Tibial nerve (tissue), 4 donors: ENCODE data around the gene C1orf174. TPM values are rescaled to one million over a fixed set of nuclear protein-coding genes. Genes with fewer than 3 reads are reported as not detected.

ENCODE experiments used
- DNase-seq, 2 donors: peaks; one replicate each; pipeline ENCODE4 v3.0.0-alpha.2; 2019; ENCODE audit warnings: low spot score in 2 of 2
- H3K27ac ChIP-seq, 4 donors: fragments of 200-600 bp; sonication (generic) in 3 of 4; one replicate each; pipeline ENCODE4 v1.5.1; 2017 to 2019; ENCODE audit warnings: mild to moderate bottlenecking in 1 of 4
- H3K27me3 ChIP-seq, 2 donors: fragments of 200-600 bp; sonication (generic) in 1 of 2; one replicate each; pipeline versions ENCODE4 v1.5.1 to v1.6.0; 2017 to 2019
- H3K36me3 ChIP-seq, 3 donors: fragments of 200-600 bp; sonication (generic); one replicate each; pipeline ENCODE4 v1.5.1; 2018 to 2019
- H3K4me1 ChIP-seq, 4 donors: fragments of 200-600 bp; sonication (generic) in 3 of 4; one replicate each; pipeline ENCODE4 v1.5.1; 2017 to 2019
- H3K4me3 ChIP-seq, 4 donors: fragments of 200-600 bp; sonication (generic) in 3 of 4; one replicate each; pipeline ENCODE4 v1.5.1; 2017 to 2019; ENCODE audit warnings: mild to moderate bottlenecking in 1 of 4, moderate library complexity in 1 of 4
- H3K9me3 ChIP-seq, 4 donors: fragments of 200-600 bp; sonication (generic) in 3 of 4; one replicate each; pipeline ENCODE4 v1.5.1; 2017 to 2019
- EP300 ChIP-seq, 2 donors: sonication (generic); formaldehyde crosslinking; IDR thresholded peaks; one replicate each; pipeline ENCODE4 v1.6.1; 2017; ENCODE audit warnings: antibody characterized with exemption in 2 of 2, mild to moderate bottlenecking in 1 of 2
- POLR2A ChIP-seq, 2 donors: fragments of 450-650 bp; IDR thresholded peaks; one replicate each; pipeline ENCODE4 v1.6.1; 2017; ENCODE audit warnings: antibody characterized with exemption in 2 of 2, mild to moderate bottlenecking in 2 of 2, moderate library complexity in 2 of 2
- WGBS, 2 donors: methylation state at CpG; one replicate each; pipeline ENCODE4 v1.1.5; 2018; 5-methylcytosine and 5-hydroxymethylcytosine counted together
- total RNA-seq, 4 donors: library from RNA; depleted of rRNA; stranded (reverse); fragments of >200 nt; gene quantifications; one replicate each; pipeline ENCODE4 v1.1.0, GENCODE V29; 2016
- TF ChIP-seq, protein P1 (sequence below), 5 experiments: fragments of 200-600 bp in 3 of 5; fragments of 450-650 bp in 2 of 5; sonication (generic) in 3 of 5; IDR thresholded peaks; one replicate each; pipeline ENCODE4 v1.5.1; 2016 to 2019; ENCODE audit warnings: antibody characterized with exemption in 5 of 5, mild to moderate bottlenecking in 3 of 5, moderate library complexity in 2 of 5

The C1orf174 gene
- total RNA-seq, 4 donors from 2014 or later, result 18.2 to 24.6 (median 19.1) TPM

DNA sequence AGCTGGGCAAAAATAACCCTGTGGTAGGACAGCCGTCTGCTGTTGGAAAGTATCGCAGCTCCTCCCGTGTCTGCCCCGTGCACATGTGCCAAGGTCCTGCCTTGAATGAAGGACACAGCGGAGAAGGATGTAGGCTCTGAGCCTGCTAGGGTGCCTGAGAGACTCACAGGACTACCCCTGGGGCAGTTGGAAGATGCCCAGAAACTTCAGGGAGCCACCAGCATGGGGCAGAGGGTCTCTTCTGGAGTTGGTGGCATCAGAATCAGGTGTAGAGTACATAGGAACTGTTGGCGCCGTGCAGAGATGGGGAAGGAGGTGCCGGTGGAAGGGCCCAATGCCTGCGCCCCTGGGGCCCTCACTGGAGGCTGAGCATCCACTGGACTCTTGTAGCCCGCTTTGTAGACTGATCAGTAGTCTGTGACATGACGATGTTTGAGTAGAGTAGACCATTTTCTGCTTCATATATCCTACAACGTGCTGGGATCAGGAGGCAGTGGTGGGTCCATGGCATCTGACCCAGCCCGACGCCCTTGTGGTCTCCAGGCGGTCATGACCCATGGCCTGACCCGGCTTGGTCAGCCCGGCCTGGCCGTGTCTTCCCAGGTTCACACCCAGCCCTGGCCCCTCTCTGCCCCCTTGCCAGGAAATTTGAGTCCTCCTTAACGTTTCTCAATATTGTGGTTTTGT, 5.3 kb upstream of the C1orf174 start:
- Histone ChIP-seq H3K4me3 (no peak overlapping the region), H3K36me3 (no peaks in the 10 kb centered on the region), H3K27ac (no peak overlapping the region), H3K4me1 (peaks cover 0 to 4% (median 2%) of the 10 kb centered on the region in 4 donors), H3K27me3 (peaks cover 0 to 8% of the 10 kb centered on the region in 2 donors), H3K9me3 (no peaks in the 10 kb centered on the region)
- no peak for DNase-seq
- WGBS, 2 donors, result 81 to 87% methylated on average over 19 of the region's 19 CpGs
- TF ChIP-seq, protein P1, sequence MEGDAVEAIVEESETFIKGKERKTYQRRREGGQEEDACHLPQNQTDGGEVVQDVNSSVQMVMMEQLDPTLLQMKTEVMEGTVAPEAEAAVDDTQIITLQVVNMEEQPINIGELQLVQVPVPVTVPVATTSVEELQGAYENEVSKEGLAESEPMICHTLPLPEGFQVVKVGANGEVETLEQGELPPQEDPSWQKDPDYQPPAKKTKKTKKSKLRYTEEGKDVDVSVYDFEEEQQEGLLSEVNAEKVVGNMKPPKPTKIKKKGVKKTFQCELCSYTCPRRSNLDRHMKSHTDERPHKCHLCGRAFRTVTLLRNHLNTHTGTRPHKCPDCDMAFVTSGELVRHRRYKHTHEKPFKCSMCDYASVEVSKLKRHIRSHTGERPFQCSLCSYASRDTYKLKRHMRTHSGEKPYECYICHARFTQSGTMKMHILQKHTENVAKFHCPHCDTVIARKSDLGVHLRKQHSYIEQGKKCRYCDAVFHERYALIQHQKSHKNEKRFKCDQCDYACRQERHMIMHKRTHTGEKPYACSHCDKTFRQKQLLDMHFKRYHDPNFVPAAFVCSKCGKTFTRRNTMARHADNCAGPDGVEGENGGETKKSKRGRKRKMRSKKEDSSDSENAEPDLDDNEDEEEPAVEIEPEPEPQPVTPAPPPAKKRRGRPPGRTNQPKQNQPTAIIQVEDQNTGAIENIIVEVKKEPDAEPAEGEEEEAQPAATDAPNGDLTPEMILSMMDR (IDR thresholded peaks at IDR 0.05), result no peak
- no peak for TF ChIP-seq POLR2A (IDR thresholded peaks at IDR 0.05)
- TF ChIP-seq EP300 (IDR thresholded peaks at IDR 0.05), result no peak

DNA sequence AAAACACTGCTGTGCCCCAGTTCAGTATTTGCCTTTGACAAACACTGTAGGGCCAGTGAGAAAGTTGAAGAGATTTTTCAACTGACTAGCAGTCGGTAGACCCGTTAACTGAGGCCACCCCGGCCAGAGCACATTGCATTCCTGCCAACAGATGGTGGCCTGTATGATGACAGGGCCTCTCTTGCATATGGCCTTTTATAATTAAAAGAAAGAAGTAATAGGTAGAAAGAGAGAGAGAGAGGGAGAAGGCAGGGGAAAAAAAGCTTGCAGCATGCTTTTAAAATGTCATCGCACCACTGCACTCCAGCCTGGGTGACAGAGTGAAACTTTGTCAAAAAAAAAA, 4.7 kb upstream of the C1orf174 start:
- TF ChIP-seq, protein P1 (IDR thresholded peaks at IDR 0.05), result no peak
- TF ChIP-seq EP300 (IDR thresholded peaks at IDR 0.05) (no peak), POLR2A (IDR thresholded peaks at IDR 0.05) (no peak)
- H3K36me3 ChIP-seq, result no peaks in the 10 kb centered on the region
- no peak overlapping the region for H3K4me3 ChIP-seq
- DNase-seq, result no peak
- peaks cover 0 to 2% of the 10 kb centered on the region in 2 donors for H3K27me3 ChIP-seq
- WGBS, 2 donors, result 73 to 87% methylated on average over 4 of the region's 4 CpGs
- peaks cover 0 to 4% (median 2%) of the 10 kb centered on the region in 4 donors for H3K4me1 ChIP-seq
- H3K27ac ChIP-seq, result no peak overlapping the region
- H3K9me3 ChIP-seq, result no peaks in the 10 kb centered on the region

DNA sequence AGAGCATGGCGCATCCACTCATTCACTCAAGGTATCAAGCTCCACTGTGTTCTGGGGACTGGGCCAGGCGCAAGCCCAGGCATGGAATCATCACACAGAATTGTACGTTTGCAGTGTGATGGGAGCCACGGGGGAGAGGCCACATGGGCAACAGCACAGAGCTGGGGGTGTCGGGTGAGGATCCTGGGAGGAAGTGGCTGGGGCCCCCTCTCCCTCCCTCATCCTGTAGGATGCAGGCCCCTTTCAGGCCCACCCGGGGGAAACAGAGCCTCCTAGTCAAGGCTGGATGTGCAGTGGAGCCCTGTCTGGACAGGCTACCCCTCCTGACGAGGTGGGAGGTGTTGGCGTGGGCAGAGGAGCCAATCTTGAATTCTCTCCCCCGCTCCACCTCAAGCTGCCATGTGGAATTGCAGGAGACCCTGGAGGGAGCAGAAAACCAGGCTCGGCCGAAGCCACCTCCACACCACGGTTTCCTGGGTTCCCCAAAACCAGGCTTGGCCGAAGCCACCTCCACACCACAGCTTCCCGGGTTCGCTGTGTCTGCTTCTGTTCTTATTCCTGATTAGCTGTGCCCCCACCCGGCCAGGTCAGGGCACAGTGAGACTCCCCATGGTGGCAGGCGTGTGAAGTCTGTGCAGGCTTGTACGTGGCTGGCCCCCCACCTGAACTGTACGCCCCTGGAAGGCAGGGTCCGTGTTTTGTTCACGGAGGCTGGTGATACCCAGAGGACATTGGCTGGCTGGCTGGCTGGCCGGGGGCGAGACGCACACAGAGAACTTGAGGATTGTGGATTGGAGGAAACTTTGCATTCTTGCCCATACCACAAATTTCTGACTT, 4.2 kb upstream of the C1orf174 start:
- TF ChIP-seq EP300 (IDR thresholded peaks at IDR 0.05) (no peak), POLR2A (IDR thresholded peaks at IDR 0.05) (no peak)
- TF ChIP-seq, protein P1 (IDR thresholded peaks at IDR 0.05), result no peak
- H3K27me3 ChIP-seq, result no peaks in the 10 kb centered on the region
- no peaks in the 10 kb centered on the region for H3K9me3 ChIP-seq
- H3K4me3 ChIP-seq, result no peak overlapping the region
- no peak for DNase-seq
- H3K36me3 ChIP-seq, result no peaks in the 10 kb centered on the region
- 75 to 78% methylated on average over 23 to 24 of the region's 24 CpGs for WGBS, 2 donors
- H3K27ac ChIP-seq, result no peak overlapping the region
- peaks cover 0 to 9% (median 2%) of the 10 kb centered on the region in 4 donors for H3K4me1 ChIP-seq

DNA sequence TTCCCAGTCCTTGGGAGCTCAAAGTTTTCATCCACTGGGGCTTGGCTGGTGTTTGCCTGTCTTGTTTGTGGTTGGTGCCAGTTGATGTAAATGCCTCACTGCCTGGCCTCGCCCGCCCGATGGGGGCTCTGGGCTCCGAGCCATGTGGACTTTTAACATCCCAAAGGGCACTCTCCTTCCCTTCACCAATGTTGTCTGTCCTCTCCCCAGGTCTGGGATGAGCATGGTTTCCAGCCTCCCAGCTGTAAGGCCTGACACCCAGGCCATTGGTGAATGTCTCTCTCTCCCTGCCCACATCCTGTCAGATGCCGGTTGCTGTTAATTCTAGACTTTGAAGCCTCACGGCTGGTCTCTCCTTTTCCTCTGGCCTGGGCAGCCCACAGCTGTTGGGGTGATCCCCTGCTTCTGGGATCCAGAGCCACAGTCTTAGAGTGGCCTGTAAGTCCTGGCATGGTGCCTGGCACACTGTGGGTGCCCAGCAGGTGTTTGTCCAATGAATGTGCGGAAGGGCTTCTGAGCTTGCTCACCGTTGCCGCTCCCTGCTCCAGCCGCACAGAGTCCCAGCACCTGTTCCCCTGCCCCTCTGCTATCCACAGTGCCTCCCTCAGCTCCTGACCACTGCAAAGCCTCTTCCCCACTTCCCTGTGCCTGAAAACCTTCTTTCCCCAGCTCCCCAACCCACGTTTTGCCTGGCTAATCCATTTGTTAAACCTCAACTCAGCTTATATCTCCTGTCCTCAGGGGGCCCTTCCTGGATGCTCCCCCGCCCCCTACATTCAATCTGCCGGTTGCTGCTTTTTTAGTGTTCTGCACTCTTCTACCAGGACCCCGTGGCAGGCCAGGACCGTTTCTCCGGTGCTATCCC, 3.3 kb upstream of the C1orf174 start:
- Histone ChIP-seq H3K9me3 (peaks cover 0 to 2% (median 0%) of the 10 kb centered on the region in 4 donors), H3K4me3 (no peak overlapping the region), H3K4me1 (peaks cover 0 to 16% (median 2%) of the 10 kb centered on the region in 4 donors), H3K27me3 (no peaks in the 10 kb centered on the region), H3K27ac (no peak overlapping the region), H3K36me3 (no peaks in the 10 kb centered on the region)
- no peak for TF ChIP-seq EP300 (IDR thresholded peaks at IDR 0.05)
- TF ChIP-seq, protein P1 (IDR thresholded peaks at IDR 0.05), result no peak
- TF ChIP-seq POLR2A (IDR thresholded peaks at IDR 0.05), result no peak
- no peak for DNase-seq
- 76 to 78% methylated on average over 16 of the region's 16 CpGs for WGBS, 2 donors
